MG63 (cell line): ENCODE measurements around the gene PRKRA. TPM values are rescaled to one million over a fixed set of nuclear protein-coding genes. Genes with fewer than 3 reads are reported as not detected.
"Not testable (repeated sequence)": the region's sequence is repeated elsewhere in the genome, so short reads cannot be mapped to it uniquely, and the experiment has no call there.

Source experiments
- DNase-seq: peaks from one replicate; pipeline ENCODE4 v3.0.0-alpha.2; 2020
- H3K27me3 ChIP-seq: fragments of 250-450 bp; sonication (Bioruptor Pico); 2 replicates; pipeline ENCODE4 v1.5.1; 2020; ENCODE audit warnings: mild to moderate bottlenecking, moderate library complexity
- H3K36me3 ChIP-seq: fragments of 250-450 bp; sonication (Bioruptor Pico); 2 replicates; pipeline ENCODE4 v1.5.1; 2020; ENCODE audit warnings: mild to moderate bottlenecking, moderate library complexity
- H3K4me3 ChIP-seq: fragments of 250-450 bp; sonication (Bioruptor Pico); 2 replicates; pipeline ENCODE4 v1.5.1; 2020; ENCODE audit warnings: mild to moderate bottlenecking, moderate library complexity
- H3K9me3 ChIP-seq: fragments of 250-450 bp; sonication (Bioruptor Pico); 2 replicates; pipeline ENCODE4 v1.5.1; 2020; ENCODE audit warnings: mild to moderate bottlenecking, moderate library complexity
- total RNA-seq: library from RNA; depleted of rRNA; stranded (reverse); fragments of >200 nt; shearing (Covaris generic); gene quantifications from 2 replicates; pipeline ENCODE4 v1.2.3, GENCODE V29; 2014; ENCODE audit warnings: low replicate concordance

Gene PRKRA
- total RNA-seq, 1 experiment from 2014 or later = 75.7 TPM

- Histone ChIP-seq H3K9me3 (no peaks in the 10 kb centered on the region), H3K27me3 (no peaks in the 10 kb centered on the region), H3K4me3 (no peak overlapping the region), H3K36me3 (peaks cover 22% of the 10 kb centered on the region)
- DNase-seq = no peak
These were observed 25.6 kb downstream of the PRKRA start for GRCh38 chr2:178425255-178425827.

DNA sequence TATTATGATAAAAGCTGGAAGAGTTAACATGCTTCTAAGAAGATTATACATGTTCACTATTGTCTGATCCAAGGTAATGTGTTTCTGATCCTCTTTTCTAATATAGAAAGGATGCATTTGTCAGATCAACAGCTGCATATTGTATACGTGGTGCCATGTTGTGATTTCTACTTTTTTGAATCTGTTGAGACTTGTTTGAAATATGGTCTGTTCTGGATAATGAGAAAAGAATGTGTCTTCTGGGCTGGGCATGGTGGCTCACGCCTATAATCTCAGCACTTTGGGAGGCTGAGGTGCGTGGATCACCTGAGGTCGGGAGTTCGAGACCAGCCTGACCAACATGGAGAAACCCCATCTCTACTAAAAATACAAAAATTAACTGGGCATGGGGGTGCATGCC is 27.2 kb downstream of the PRKRA start:
- not testable (repeated sequence) for H3K27me3 ChIP-seq, DNase-seq, H3K4me3 ChIP-seq, H3K9me3 ChIP-seq
- peaks cover 16% of the 10 kb centered on the region for H3K36me3 ChIP-seq

GRCh38 chr2:178422097-178422496 is 28.9 kb downstream of the PRKRA start:
- no peak for DNase-seq
- Histone ChIP-seq H3K27me3 (no peaks in the 10 kb centered on the region), H3K4me3 (no peak overlapping the region), H3K9me3 (no peaks in the 10 kb centered on the region), H3K36me3 (peaks cover 3% of the 10 kb centered on the region)

- Histone ChIP-seq H3K36me3 (no peaks in the 10 kb centered on the region), H3K4me3 (no peak overlapping the region), H3K9me3 (no peaks in the 10 kb centered on the region), H3K27me3 (no peaks in the 10 kb centered on the region)
- no peak for DNase-seq
These were observed 30.4 kb downstream of the PRKRA start for GRCh38 chr2:178420463-178420999.

GRCh38 chr2:178419123-178419522 is 31.9 kb downstream of the PRKRA start:
- no peaks in the 10 kb centered on the region for H3K36me3 ChIP-seq
- H3K9me3 ChIP-seq = no peaks in the 10 kb centered on the region
- DNase-seq = no peak
- H3K4me3 ChIP-seq = no peak overlapping the region
- H3K27me3 ChIP-seq = no peaks in the 10 kb centered on the region

- Histone ChIP-seq H3K9me3 (no peaks in the 10 kb centered on the region), H3K4me3 (no peak overlapping the region), H3K27me3 (no peaks in the 10 kb centered on the region), H3K36me3 (no peaks in the 10 kb centered on the region)
- no peak for DNase-seq
These were observed 32.5 kb downstream of the PRKRA start for GRCh38 chr2:178418426-178418825.

GRCh38 chr2:178417916-178418315 is 33.1 kb downstream of the PRKRA start:
- Histone ChIP-seq H3K4me3 (no peak overlapping the region), H3K9me3 (no peaks in the 10 kb centered on the region), H3K36me3 (no peaks in the 10 kb centered on the region), H3K27me3 (no peaks in the 10 kb centered on the region)
- DNase-seq = no peak

- no peak overlapping the region for H3K4me3 ChIP-seq
- H3K9me3 ChIP-seq = no peaks in the 10 kb centered on the region
- no peaks in the 10 kb centered on the region for H3K36me3 ChIP-seq
- DNase-seq = no peak
- no peaks in the 10 kb centered on the region for H3K27me3 ChIP-seq
These were observed 35.0 kb downstream of the PRKRA start for GRCh38 chr2:178415979-178416378.

DNA sequence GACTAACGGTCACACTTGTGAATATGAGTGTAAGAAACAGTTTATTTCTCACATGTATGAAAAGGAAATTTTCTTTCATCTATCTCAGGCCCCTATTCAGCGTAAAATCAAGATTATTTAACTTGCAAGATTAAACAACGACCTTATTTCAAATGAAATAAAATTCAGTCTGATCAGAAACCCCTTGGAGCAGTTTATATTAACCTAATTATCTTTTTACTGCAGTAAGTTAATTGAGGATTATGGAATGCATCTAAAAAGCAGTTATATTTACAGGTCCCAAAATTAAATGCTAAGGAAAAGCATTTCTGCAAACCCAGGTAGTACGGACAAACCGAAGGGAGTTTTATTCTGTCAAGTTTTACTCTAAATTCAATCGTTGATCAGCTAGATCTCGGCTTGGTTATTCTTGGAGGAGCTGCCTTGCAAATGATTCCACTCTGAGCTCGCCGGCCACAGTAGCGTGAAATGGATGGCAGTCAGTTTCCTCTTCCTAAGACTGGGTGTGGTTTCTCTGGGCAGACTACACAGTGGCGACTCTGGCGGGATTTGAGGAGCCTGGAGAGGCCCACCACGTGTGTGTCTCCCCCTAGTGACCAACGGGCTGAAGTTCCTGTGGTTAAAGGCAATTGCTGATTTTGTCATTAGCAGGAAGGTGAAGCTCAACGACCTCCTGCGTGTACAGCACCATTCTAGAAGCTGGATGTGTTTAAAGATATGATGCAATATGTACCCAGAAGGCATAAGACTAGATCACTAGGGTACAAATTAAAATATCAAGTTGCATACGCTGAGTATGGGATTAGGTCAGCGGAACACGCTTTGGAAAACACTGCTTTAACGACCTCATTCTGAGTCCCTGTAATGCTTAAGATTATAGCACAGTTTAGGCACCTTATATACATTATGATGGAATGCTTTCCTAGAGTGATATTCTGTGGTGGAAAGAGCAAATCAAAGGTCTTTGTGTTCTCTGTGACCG is 36.4 kb downstream of the PRKRA start:
- no peaks in the 10 kb centered on the region for H3K27me3 ChIP-seq
- no peaks in the 10 kb centered on the region for H3K36me3 ChIP-seq
- no peaks in the 10 kb centered on the region for H3K9me3 ChIP-seq
- peak overlapping the region; percentile 64 for H3K4me3 ChIP-seq
- DNase-seq = peak; percentile 91

DNA sequence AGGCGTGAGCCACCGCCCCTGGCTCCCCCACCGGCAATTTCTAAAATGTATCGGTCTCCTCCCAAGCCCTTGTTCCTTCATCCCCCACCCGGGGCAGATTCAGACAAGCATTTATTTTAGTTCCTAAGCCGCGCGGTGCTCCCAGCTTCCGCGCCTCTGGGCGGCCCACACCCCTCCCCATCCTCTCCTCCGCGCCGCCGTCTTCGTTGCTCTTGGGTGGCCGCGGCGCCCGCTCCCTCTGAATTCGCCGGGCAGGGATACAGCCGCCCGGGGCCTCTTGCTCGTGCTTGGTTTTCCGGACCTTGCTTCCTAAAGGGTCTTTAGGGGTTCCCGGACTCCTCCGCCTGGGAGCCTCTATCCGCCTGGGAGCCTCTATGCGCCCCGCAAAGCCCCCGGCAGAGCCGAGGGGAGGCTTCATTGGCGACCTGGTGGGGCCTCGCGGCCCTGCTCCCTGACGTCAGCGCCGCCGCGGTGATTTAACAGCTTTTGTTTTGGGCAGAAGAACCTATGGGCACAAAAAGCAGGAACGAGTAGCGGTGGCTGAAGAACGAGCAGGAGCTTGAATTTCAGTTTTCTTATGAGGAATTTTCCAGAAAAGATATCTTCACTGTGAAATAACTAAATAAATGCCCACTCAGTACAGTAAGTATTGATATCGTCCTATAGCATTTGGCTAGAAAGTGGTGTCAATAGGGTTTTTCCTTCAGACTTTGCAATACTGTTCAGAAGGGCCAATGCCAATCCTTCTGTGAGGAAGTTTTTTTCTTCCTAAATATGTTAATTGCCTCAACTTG is 37.3 kb downstream of the PRKRA start:
- H3K9me3 ChIP-seq = no peaks in the 10 kb centered on the region
- DNase-seq = peak; percentile 80
- no peaks in the 10 kb centered on the region for H3K36me3 ChIP-seq
- peak overlapping the region; percentile 64 for H3K4me3 ChIP-seq
- H3K27me3 ChIP-seq = no peaks in the 10 kb centered on the region

DNA sequence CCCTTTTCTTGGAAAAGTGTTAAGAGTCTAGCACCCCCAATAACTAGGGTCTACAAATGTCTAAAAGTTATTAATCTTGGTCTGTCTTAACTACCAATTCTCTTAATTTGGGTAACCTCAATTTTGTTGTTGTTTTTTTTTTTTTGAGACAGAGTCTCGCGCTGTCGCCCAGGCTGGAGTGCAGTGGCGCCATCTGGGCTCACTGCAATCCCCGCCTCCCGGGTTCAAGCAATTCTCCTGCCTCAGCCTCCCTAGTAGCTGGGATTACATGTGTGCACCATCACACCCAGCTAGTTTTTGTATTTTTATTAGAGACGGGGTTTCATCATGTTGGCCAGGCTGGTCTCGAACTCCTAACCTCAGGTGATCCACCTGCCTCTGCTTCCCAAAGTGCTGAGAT is 38.5 kb downstream of the PRKRA start:
- not testable (repeated sequence) for H3K4me3 ChIP-seq, DNase-seq, H3K9me3 ChIP-seq, H3K27me3 ChIP-seq, H3K36me3 ChIP-seq

DNA sequence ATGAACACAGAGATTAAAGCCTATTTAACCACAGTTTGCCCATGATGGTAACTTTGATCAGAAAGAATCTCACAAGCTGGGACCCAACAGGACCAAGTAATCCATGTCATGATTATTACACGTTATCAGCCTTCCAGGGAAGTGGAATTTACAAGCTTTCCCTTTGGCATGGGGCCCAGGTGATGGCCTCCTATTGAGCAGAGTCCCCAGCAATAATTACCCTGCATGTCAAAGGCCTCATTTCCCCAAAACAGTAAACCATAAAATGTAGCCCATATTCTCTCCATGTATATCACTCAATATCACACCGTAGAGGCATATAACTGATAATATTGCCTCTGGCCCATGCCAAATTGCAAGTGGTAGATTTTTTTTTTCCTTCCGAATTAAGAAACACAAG is 38.9 kb downstream of the PRKRA start:
- no peak for DNase-seq
- H3K27me3 ChIP-seq = no peaks in the 10 kb centered on the region
- no peaks in the 10 kb centered on the region for H3K9me3 ChIP-seq
- H3K4me3 ChIP-seq = no peak overlapping the region
- no peaks in the 10 kb centered on the region for H3K36me3 ChIP-seq

DNA sequence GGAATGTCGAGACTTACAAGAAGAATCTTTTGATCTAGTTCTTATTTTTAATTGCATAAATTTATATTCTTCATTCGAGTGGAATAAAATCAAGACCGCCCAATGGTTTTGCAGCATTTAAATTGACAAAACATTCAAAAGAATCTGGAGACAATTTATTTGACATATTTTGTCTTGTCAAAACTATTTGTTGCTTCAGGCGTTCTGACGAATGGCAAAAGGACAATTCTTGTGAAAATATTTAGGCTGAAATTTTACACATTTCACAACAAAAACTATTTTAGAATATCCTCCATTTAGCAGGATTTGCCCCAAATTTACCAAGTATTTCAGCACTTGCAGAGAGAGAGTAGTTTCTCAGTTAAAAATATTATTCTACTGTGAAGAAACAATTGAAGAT is 41.7 kb downstream of the PRKRA start:
- Histone ChIP-seq H3K27me3 (no peaks in the 10 kb centered on the region), H3K4me3 (no peak overlapping the region), H3K36me3 (no peaks in the 10 kb centered on the region), H3K9me3 (no peaks in the 10 kb centered on the region)
- DNase-seq = no peak

DNA sequence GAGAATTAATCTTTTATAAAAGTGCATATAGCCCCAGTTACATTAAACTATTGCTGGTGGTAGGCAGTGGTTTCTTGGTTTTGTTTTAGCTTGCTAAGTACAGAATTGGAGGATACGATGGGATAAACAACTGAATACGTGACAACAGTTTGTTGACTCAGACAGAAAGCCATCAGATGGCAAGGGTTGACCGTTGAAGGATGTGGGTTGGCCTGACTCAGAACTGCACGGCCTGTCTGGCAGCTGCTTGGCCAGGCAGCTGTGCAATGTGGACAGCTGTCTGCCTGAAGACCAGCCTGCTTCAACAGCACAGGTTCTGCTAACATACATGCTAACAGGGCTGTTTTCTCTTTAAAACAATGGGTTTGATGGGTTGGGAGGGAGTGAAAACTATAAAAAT is 46.6 kb downstream of the PRKRA start:
- H3K27me3 ChIP-seq = no peaks in the 10 kb centered on the region
- H3K4me3 ChIP-seq = no peak overlapping the region
- H3K36me3 ChIP-seq = no peaks in the 10 kb centered on the region
- DNase-seq = peak; percentile 92
- H3K9me3 ChIP-seq = no peaks in the 10 kb centered on the region

DNA sequence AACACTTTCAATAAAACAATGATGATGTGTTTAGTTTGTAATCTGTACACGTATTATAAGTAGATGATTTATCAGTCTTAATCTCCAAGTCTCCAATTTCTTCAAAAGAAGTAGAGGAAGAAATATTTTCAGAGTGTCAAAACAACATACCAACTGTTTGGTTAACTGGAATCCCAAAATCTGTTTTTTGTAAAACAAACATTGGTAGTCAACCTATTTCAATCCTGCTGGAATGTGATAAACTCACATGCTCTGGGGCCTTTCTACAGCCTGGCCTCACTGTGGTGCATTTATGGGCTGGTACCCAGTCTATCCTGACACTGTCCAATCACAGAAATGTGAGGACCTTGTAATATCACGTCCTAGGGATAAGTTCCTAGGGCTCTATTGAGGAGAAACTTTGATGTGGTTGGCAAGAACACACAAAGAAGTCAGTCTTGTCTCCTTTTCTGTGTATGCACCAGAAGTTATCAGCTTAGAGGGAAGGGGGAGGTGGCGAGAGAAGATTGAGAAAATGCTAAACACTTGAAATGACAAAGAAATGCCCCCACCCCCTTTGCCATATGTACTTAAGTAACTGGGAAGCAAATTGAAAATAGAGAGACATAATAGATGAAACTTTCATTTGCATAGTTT is 47.2 kb downstream of the PRKRA start:
- Histone ChIP-seq H3K4me3 (no peak overlapping the region), H3K9me3 (no peaks in the 10 kb centered on the region), H3K27me3 (no peaks in the 10 kb centered on the region), H3K36me3 (no peaks in the 10 kb centered on the region)
- no peak for DNase-seq

DNA sequence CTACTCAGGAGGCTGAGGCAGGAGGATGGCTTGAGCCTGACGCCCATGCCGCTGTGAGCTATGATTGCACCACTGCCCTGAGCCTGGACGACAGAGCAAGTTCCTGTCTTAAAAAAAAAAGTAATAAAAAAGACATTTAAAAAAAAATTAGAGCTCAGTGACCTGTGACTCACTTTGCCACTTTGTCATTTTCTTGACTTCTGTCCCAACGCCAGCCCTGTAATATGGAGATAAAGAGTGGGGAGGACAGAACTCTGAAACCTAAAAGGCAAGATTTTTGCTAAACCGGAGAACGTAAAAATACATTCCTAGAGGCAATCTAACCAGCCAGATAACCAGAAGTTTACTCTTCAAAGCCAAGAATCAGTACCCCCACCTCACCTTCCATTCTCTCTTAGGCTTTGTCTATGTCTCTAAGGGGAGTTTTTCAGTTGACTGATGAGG is 49.0 kb downstream of the PRKRA start:
- no peak for DNase-seq
- Histone ChIP-seq H3K36me3 (no peaks in the 10 kb centered on the region), H3K4me3 (no peak overlapping the region), H3K9me3 (no peaks in the 10 kb centered on the region), H3K27me3 (no peaks in the 10 kb centered on the region)
